GM06990 (cell line): ENCODE results near the gene RGS16.

Experiments
- DNase-seq: peaks from one replicate; pipeline ENCODE4 v3.0.0-alpha.2; 2011; ENCODE audit not compliant: insufficient read length; ENCODE audit errors: extremely low read depth
- H3K27me3 ChIP-seq: replicated peaks from 2 replicates; pipeline ENCODE4 v1.6.0; 2011; ENCODE audit warnings: low read length; ENCODE audit not compliant: control insufficient read depth, insufficient read depth
- H3K36me3 ChIP-seq: 2 replicates; pipeline ENCODE4 v1.5.1; 2011; ENCODE audit warnings: low read length; ENCODE audit not compliant: control insufficient read depth, insufficient read depth
- H3K4me3 ChIP-seq: replicated peaks from 2 replicates; pipeline ENCODE4 v1.5.1; 2011; ENCODE audit warnings: low read depth, mild to moderate bottlenecking, control low read depth, low read length
- CTCF ChIP-seq: IDR thresholded peaks from 2 replicates; pipeline ENCODE4 v1.5.1; 2011; ENCODE audit warnings: low read length, control low read depth, mild to moderate bottlenecking, inconsistent platforms; ENCODE audit not compliant: insufficient read depth, poor library complexity, severe bottlenecking

Gene RGS16

GRCh38 chr1:182603646-182604174, 479 bp downstream of the RGS16 start:
- Histone ChIP-seq H3K36me3 (peaks cover 27% of the 10 kb centered on the region), H3K27me3 (no peaks in the 10 kb centered on the region), H3K4me3 (peak overlapping the region; percentile 87)
- no peak for DNase-seq
- no peak for TF ChIP-seq CTCF

- no peak for DNase-seq
- H3K4me3 ChIP-seq = peak overlapping the region; percentile 87
- H3K27me3 ChIP-seq = no peaks in the 10 kb centered on the region
- peaks cover 29% of the 10 kb centered on the region for H3K36me3 ChIP-seq
- no peak for TF ChIP-seq CTCF
These were observed 1.1 kb downstream of the RGS16 start for GRCh38 chr1:182602935-182603645.

GRCh38 chr1:182601913-182602312, 2.3 kb downstream of the RGS16 start:
- Histone ChIP-seq H3K4me3 (peak overlapping the region; percentile 87), H3K27me3 (no peaks in the 10 kb centered on the region), H3K36me3 (peaks cover 29% of the 10 kb centered on the region)
- no peak for DNase-seq
- no peak for TF ChIP-seq CTCF

- H3K4me3 ChIP-seq = peak overlapping the region; percentile 87
- peak; percentile 61 for TF ChIP-seq CTCF
- no peaks in the 10 kb centered on the region for H3K27me3 ChIP-seq
- peak; percentile 46 for DNase-seq
- H3K36me3 ChIP-seq = peaks cover 29% of the 10 kb centered on the region
These were observed 2.8 kb downstream of the RGS16 start for GRCh38 chr1:182601416-182601786.

- peaks cover 29% of the 10 kb centered on the region for H3K36me3 ChIP-seq
- DNase-seq = no peak
- peak overlapping the region; percentile 32 for H3K4me3 ChIP-seq
- TF ChIP-seq CTCF = no peak
- H3K27me3 ChIP-seq = no peaks in the 10 kb centered on the region
These were observed 3.3 kb downstream of the RGS16 start for GRCh38 chr1:182600745-182601415.
